ENCODE results near the gene WAPL. TPM values are rescaled to one million over a fixed set of nuclear protein-coding genes. Genes with fewer than 3 reads are reported as not detected.

The WAPL gene
- total RNA-seq, 1 donor from 2014 or later, result 79.4 TPM

- no peak overlapping the region for H3K4me3 Mint-ChIP-seq
- no peaks in the 10 kb centered on the region for H3F3A ChIP-seq (ENCODE audit: low read depth)
- H3K36me3 ChIP-seq, result peaks cover 38% of the 10 kb centered on the region
- H3K27me3 Mint-ChIP-seq (ENCODE audit: insufficient read depth, low read depth), result no peaks in the 10 kb centered on the region
- TF ChIP-seq EZH2phosphoT487 (IDR thresholded peaks at IDR 0.05), result no peak
- TF ChIP-seq, protein P1, sequence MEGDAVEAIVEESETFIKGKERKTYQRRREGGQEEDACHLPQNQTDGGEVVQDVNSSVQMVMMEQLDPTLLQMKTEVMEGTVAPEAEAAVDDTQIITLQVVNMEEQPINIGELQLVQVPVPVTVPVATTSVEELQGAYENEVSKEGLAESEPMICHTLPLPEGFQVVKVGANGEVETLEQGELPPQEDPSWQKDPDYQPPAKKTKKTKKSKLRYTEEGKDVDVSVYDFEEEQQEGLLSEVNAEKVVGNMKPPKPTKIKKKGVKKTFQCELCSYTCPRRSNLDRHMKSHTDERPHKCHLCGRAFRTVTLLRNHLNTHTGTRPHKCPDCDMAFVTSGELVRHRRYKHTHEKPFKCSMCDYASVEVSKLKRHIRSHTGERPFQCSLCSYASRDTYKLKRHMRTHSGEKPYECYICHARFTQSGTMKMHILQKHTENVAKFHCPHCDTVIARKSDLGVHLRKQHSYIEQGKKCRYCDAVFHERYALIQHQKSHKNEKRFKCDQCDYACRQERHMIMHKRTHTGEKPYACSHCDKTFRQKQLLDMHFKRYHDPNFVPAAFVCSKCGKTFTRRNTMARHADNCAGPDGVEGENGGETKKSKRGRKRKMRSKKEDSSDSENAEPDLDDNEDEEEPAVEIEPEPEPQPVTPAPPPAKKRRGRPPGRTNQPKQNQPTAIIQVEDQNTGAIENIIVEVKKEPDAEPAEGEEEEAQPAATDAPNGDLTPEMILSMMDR (IDR thresholded peaks at IDR 0.05), result no peak
- no peak for TF ChIP-seq EZH2 (IDR thresholded peaks at IDR 0.05)
- no peaks in the 10 kb centered on the region for H3K79me2 ChIP-seq (ENCODE audit: low read depth)
- H3K9me3 Mint-ChIP-seq, result no peaks in the 10 kb centered on the region
- no peak overlapping the region for H3K9ac ChIP-seq
- H3K4me3 ChIP-seq, result no peak overlapping the region
- no peaks in the 10 kb centered on the region for H3K4me1 ChIP-seq
- no peak overlapping the region for H3K4me2 ChIP-seq
- H2AFZ ChIP-seq (replicated peaks), result no peak overlapping the region
- H3K27me3 ChIP-seq, result no peaks in the 10 kb centered on the region
- no peaks in the 10 kb centered on the region for H3K4me1 Mint-ChIP-seq
- no peaks in the 10 kb centered on the region for H4K20me1 ChIP-seq (ENCODE audit: low read depth)
- no peak for DNase-seq (ENCODE audit: low spot score)
- H3K9me3 ChIP-seq (ENCODE audit: low read depth), result no peaks in the 10 kb centered on the region
- H3K27ac Mint-ChIP-seq, result no peak overlapping the region
- H3K36me3 Mint-ChIP-seq, result peaks cover 34% of the 10 kb centered on the region
- peak overlapping the region; percentile 70 for H3K27ac ChIP-seq
Observed at GRCh38 chr10:86461963-86462804, 59.4 kb downstream of the WAPL start.

GRCh38 chr10:86451604-86451960, 70.0 kb downstream of the WAPL start:
- no peaks in the 10 kb centered on the region for H4K20me1 ChIP-seq (ENCODE audit: low read depth)

GRCh38 chr10:86450806-86451603, 70.6 kb downstream of the WAPL start:
- H4K20me1 ChIP-seq (ENCODE audit: low read depth), result no peaks in the 10 kb centered on the region
- H3K36me3 ChIP-seq, result peaks cover 38% of the 10 kb centered on the region
- no peak overlapping the region for H3K27ac ChIP-seq
- no peak overlapping the region for H2AFZ ChIP-seq (replicated peaks)
- TF ChIP-seq EZH2phosphoT487 (IDR thresholded peaks at IDR 0.05), result no peak
- H3K27ac Mint-ChIP-seq, result no peak overlapping the region
- no peaks in the 10 kb centered on the region for H3K27me3 Mint-ChIP-seq (ENCODE audit: insufficient read depth, low read depth)
- H3K4me1 ChIP-seq, result no peaks in the 10 kb centered on the region
- peaks cover 49% of the 10 kb centered on the region for H3K36me3 Mint-ChIP-seq
- no peak for DNase-seq (ENCODE audit: low spot score)
- H3K79me2 ChIP-seq (ENCODE audit: low read depth), result no peaks in the 10 kb centered on the region
- no peaks in the 10 kb centered on the region for H3F3A ChIP-seq (ENCODE audit: low read depth)
- H3K4me2 ChIP-seq, result no peak overlapping the region
- H3K27me3 ChIP-seq, result no peaks in the 10 kb centered on the region
- no peak overlapping the region for H3K9ac ChIP-seq
- no peaks in the 10 kb centered on the region for H3K9me3 ChIP-seq (ENCODE audit: low read depth)
- no peak overlapping the region for H3K4me3 ChIP-seq
- H3K4me1 Mint-ChIP-seq, result no peaks in the 10 kb centered on the region
- peaks cover 5% of the 10 kb centered on the region for H3K9me3 Mint-ChIP-seq
- no peak overlapping the region for H3K4me3 Mint-ChIP-seq

More at GRCh38 chr10:86451604-86451960, 70.0 kb downstream of the WAPL start:
- DNase-seq (ENCODE audit: low spot score), result no peak
- Histone ChIP-seq H3K36me3 (peaks cover 39% of the 10 kb centered on the region), H3K79me2 (ENCODE audit: low read depth) (no peaks in the 10 kb centered on the region), H3K9me3 (ENCODE audit: low read depth) (no peaks in the 10 kb centered on the region), H2AFZ (replicated peaks) (no peak overlapping the region), H3K27me3 (no peaks in the 10 kb centered on the region), H3K4me1 (no peaks in the 10 kb centered on the region), H3K9ac (no peak overlapping the region), H3F3A (ENCODE audit: low read depth) (no peaks in the 10 kb centered on the region), H3K27ac (no peak overlapping the region), H3K4me3 (no peak overlapping the region), H3K4me2 (no peak overlapping the region)
- H3K36me3 Mint-ChIP-seq, result peaks cover 52% of the 10 kb centered on the region
- peaks cover 5% of the 10 kb centered on the region for H3K9me3 Mint-ChIP-seq
- TF ChIP-seq, protein P1 (IDR thresholded peaks at IDR 0.05), result no peak
- TF ChIP-seq EZH2phosphoT487 (IDR thresholded peaks at IDR 0.05), result no peak
- no peak for TF ChIP-seq EZH2 (IDR thresholded peaks at IDR 0.05)
- H3K27me3 Mint-ChIP-seq (ENCODE audit: insufficient read depth, low read depth), result no peaks in the 10 kb centered on the region
- no peaks in the 10 kb centered on the region for H3K4me1 Mint-ChIP-seq
- no peak overlapping the region for H3K27ac Mint-ChIP-seq
- H3K4me3 Mint-ChIP-seq, result no peak overlapping the region
